Stimulated activated memory B cell treated with anti-CD40 and anti-IgM and Interleukin-4, amounts not matched to agents 10 μg/mL and 1 μg/mL and 100 μg/mL, for 72 hours (primary cell): ENCODE data around the gene NPTXR.

Experiments used
- ATAC-seq: fragments of 150-1000 bp; cut with Tn5 transposase; 2 replicates; pipeline ENCODE4 v1.10.0; 2021
- H3K27ac Mint-ChIP-seq: one replicate; pipeline ENCODE4 v1.8.0; 2022; ENCODE audit warnings: mild to moderate bottlenecking, mixed read lengths
- H3K27me3 Mint-ChIP-seq: one replicate; pipeline ENCODE4 v1.8.0; 2022; ENCODE audit warnings: mixed read lengths
- H3K36me3 Mint-ChIP-seq: one replicate; pipeline ENCODE4 v1.8.0; 2022; ENCODE audit warnings: mixed read lengths
- H3K4me1 Mint-ChIP-seq: one replicate; pipeline ENCODE4 v1.8.0; 2022; ENCODE audit warnings: mixed read lengths
- H3K4me3 Mint-ChIP-seq: one replicate; pipeline ENCODE4 v1.8.0; 2022; ENCODE audit warnings: mild to moderate bottlenecking, moderate library complexity, mixed read lengths
- H3K9me3 Mint-ChIP-seq: one replicate; pipeline ENCODE4 v1.8.0; 2022; ENCODE audit warnings: mixed read lengths

The NPTXR gene

DNA sequence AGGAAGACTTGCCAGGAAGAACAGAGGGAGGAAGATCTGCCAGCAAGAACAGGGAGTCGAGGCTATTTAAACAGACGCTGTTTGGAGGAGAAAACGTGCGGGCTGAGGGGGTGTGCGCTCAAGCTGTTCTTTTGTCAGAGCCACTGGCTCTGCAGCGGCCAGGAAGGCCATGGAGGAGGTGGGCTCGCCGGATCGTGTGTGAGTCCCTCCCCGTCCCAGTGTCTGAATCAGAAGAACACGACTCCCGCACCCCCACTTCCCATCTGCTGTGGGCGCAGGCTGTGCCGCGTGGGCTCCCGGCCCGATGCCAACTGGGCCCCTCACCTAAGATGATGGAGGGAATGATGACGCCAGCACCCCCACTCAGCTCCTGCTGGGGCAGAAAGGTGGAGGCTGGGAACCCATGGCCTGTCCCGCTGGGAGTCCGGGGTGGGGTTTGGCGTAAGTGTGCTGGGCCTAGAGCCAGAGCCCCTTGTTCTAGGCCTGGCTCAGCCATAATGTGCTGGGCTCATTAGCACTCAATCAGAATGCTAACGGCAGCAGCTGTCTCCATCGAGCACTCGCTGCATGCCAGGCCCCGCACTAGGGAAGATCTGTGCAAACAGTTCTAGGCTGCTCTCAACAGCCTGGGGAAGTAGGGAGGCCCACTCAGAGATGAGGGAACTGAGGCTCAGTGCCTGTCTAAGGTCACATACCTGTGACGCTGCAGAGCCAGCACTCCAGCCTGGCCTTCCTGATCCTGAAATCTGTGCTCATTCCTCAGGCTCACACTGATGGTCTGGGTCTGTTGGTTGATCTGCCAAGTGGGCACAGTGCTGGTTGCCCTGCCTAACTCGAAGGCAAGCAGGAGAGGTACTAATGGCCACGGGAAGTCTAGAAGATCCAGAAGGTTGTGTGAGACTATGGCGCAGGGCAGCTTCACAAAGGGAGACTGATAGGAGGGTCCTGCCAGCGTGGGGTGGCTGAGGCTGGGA lies 11.5 kb downstream of the NPTXR start:
- Mint-ChIP-seq H3K4me3 (no peak overlapping the region), H3K4me1 (no peaks in the 10 kb centered on the region), H3K9me3 (no peaks in the 10 kb centered on the region), H3K27ac (no peak overlapping the region), H3K36me3 (no peaks in the 10 kb centered on the region), H3K27me3 (peaks cover 67% of the 10 kb centered on the region)
- no peak for ATAC-seq

DNA sequence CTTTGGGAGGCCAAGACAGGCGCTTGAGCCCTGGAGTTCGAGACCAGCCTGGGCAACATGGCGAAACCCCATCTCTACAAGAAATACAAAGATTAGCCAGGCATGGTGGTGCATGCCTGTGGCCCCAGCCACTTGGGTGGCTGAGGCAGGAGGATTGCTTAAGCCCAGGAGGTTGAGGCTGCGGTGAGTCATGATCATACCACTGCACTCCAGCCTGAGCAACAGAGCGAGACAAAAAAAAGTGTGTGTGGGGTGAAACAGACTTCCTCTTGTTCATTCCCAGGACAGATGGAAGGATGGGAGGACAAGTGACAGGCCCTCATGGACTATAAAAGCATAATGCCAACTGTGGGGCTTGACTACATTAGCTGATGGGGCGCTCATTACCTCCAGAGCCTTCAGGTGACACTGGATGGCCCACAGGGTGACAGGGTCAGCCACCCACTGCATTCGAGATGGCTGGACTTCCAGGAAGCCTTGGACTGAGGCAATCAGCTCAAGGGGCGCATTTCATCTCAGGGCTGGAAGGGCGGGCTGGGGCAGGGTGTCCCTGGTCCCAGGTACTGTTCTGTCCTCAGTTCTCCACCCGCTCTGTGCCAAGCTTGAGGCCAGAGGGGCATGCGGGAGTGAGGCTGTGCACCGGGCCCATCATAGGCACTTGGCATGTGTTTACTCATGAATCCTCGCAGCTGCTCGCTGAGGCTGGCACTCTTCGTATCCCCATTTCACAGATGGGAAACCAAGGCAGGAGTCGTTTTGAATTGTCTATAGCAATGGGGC lies 12.5 kb downstream of the NPTXR start:
- Mint-ChIP-seq H3K27me3 (peaks cover 69% of the 10 kb centered on the region), H3K36me3 (no peaks in the 10 kb centered on the region), H3K4me3 (no peak overlapping the region), H3K9me3 (no peaks in the 10 kb centered on the region), H3K4me1 (no peaks in the 10 kb centered on the region), H3K27ac (no peak overlapping the region)
- ATAC-seq: no peak

DNA sequence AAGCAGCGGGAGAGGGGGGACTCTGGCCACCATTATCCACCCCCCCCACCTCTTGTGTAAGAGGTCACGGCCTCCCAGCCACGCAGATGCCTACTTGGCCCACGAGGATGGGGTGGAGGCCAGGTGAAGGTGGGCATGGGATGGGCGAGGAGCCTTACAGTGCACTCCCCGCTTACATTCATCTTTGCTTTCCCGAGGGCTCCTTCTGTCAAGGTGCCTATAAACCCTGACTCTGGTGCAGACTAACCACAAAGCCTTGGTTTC lies 13.1 kb downstream of the NPTXR start:
- Mint-ChIP-seq H3K27ac (no peak overlapping the region), H3K36me3 (no peaks in the 10 kb centered on the region), H3K4me3 (no peak overlapping the region), H3K27me3 (peaks cover 69% of the 10 kb centered on the region), H3K9me3 (no peaks in the 10 kb centered on the region), H3K4me1 (no peaks in the 10 kb centered on the region)
- no peak for ATAC-seq

DNA sequence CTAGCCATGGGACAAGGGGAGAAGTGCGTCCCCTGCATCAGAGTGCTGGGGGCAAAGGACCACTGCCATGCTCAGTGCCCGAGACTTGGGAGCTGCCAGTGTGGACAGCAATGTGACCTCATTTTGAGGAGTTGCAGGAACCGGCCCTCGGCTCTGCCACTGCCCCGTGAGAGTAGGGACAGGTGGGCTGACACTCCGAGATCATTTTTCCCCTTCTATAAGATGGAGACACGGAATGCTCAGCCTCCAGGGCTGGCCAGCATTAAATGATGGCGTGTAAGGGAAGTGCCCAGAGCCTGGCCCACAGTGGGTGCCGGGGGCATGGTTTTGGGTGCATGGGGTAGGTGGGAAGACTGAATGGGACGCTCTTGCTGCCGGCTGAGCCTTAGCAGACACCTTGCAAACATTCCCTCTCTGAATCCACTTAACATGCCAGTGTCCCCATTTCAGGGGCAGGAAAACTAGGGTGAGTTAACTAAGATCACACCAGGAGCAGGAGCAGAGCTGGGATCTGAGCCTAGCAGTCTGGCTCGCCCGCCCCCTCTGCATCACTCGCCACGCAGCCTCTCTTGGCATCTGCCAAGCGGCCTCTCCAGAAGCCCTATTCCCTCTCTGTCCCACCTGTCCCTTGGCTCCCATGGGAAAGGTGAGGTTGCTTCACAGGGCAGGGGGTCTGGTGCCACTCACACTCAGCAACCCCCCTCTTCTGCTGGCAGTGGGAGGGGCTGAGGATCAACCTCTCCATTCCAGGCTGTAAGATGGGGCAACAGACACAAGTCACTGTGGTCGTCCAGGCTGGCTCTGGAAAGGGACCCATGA lies 13.6 kb downstream of the NPTXR start:
- H3K9me3 Mint-ChIP-seq: no peaks in the 10 kb centered on the region
- no peak overlapping the region for H3K27ac Mint-ChIP-seq
- no peak for ATAC-seq
- no peak overlapping the region for H3K4me3 Mint-ChIP-seq
- peaks cover 69% of the 10 kb centered on the region for H3K27me3 Mint-ChIP-seq
- no peaks in the 10 kb centered on the region for H3K36me3 Mint-ChIP-seq
- H3K4me1 Mint-ChIP-seq: no peaks in the 10 kb centered on the region

DNA sequence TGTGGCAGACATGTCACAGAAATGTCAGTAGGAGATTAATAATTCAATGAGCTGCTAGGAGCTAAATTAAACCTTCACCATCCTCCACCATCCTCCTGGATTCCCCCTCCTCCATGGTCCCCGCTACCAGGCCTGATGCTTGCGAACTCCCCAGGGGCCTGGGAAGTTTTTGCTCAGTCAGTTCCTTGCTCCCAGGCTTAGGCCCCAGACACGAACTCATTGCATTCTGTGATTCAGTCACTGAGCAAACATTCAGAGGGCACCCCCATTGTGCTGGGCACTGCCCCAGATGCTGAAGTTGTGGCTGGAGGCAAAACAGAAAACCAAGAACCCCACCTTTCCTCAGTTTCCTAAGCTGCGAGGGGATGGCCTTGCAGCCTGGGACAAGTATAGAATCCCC lies 14.3 kb downstream of the NPTXR start:
- Mint-ChIP-seq H3K4me3 (no peak overlapping the region), H3K27ac (no peak overlapping the region), H3K27me3 (peaks cover 62% of the 10 kb centered on the region), H3K4me1 (no peaks in the 10 kb centered on the region), H3K9me3 (no peaks in the 10 kb centered on the region), H3K36me3 (no peaks in the 10 kb centered on the region)
- no peak for ATAC-seq

DNA sequence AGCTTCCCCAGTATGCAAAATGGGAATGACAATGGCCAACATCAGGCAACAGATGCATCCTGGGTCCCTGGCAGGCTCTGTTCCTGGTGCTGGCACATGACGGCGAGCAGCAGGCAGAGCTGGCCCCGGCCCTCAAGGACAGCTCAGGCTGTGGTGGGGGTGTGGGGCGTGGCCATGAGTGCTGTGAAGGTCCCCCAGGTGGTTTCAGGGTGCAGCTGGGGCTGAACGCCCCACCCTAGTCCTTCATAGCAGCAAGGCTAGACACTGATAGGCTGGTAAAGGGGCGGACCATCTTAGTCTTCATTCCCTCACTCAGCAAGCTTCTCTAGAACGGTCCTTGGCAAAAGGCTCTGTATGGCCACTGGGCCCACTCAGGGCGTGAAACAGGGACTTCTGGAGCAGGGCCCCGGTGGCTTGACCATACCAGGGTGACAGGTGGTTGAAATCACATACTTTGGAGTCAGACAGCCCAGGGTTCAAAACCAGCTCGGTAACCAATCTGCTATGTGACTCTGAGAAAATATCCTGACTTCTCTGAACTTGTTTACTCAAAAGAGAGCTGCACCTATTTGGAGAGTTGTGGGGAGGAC lies 15.1 kb downstream of the NPTXR start:
- no peak overlapping the region for H3K4me3 Mint-ChIP-seq
- no peak for ATAC-seq
- no peaks in the 10 kb centered on the region for H3K9me3 Mint-ChIP-seq
- H3K36me3 Mint-ChIP-seq: no peaks in the 10 kb centered on the region
- H3K27ac Mint-ChIP-seq: no peak overlapping the region
- H3K27me3 Mint-ChIP-seq: peaks cover 56% of the 10 kb centered on the region
- no peaks in the 10 kb centered on the region for H3K4me1 Mint-ChIP-seq

DNA sequence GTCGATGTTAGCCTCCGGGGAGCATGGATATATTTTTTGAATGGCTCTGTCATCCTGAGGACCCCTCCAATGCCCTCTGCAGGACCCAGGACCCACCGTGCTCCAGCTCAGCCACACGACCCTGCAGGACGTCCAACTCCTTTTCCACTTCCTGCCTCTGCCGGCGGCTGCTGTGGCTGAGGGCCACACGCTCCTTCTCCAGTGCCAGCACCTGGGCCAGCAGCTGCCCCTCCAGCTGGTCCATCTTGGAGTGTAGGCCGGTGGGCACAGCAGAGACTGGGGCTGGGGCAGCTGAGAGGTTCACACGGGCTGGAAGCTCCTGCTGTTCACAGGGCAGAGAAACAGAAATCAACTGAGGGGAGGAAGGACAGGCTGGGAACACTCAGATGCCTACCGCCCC lies 15.6 kb downstream of the NPTXR start:
- H3K9me3 Mint-ChIP-seq: no peaks in the 10 kb centered on the region
- no peaks in the 10 kb centered on the region for H3K36me3 Mint-ChIP-seq
- ATAC-seq: no peak
- peaks cover 56% of the 10 kb centered on the region for H3K27me3 Mint-ChIP-seq
- H3K4me3 Mint-ChIP-seq: no peak overlapping the region
- H3K27ac Mint-ChIP-seq: no peak overlapping the region
- H3K4me1 Mint-ChIP-seq: no peaks in the 10 kb centered on the region

DNA sequence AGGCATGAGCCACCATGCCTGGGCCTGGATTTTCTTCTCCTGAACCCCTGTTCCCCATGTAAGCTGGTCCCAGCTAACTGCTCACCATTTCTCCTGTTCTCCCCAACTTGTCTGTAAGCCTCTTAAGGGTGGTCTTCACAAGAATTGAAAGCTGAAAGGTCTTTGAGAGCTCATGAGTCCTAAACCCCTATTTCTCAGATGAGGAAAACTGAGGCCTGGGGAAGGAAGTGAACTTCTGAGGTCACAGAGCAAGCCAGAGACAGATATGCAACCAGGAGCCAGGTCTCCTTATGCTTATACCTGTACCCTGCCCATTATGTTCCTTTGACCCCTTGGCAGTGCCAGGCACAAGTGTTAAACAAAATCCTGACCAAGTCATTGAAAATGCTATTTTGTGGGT lies 16.3 kb downstream of the NPTXR start:
- H3K4me3 Mint-ChIP-seq: no peak overlapping the region
- H3K4me1 Mint-ChIP-seq: no peaks in the 10 kb centered on the region
- no peak for ATAC-seq
- no peak overlapping the region for H3K27ac Mint-ChIP-seq
- no peaks in the 10 kb centered on the region for H3K36me3 Mint-ChIP-seq
- no peaks in the 10 kb centered on the region for H3K9me3 Mint-ChIP-seq
- peaks cover 50% of the 10 kb centered on the region for H3K27me3 Mint-ChIP-seq

DNA sequence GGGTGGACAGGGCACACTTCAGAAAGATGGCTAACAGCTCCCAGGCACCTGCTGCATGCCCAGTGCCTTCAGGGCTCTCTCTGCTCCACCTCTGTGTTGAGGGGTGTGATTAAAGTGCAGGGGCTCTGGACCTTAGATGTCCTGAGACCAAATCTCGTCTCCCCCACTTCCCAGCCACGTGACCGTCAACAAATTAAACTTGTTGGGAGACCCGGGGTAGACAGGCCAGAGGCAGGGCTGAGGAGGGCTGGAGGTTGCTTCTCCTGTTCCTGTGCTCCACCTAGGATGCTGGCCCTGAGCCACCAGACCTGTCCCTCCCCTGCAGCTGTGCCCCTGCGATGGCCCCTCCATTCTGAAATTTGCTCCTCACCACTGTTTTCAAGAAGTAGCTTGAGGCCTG lies 17.0 kb downstream of the NPTXR start:
- Mint-ChIP-seq H3K4me3 (no peak overlapping the region), H3K4me1 (no peaks in the 10 kb centered on the region), H3K36me3 (no peaks in the 10 kb centered on the region), H3K27ac (no peak overlapping the region), H3K9me3 (no peaks in the 10 kb centered on the region), H3K27me3 (peaks cover 48% of the 10 kb centered on the region)
- ATAC-seq: no peak

DNA sequence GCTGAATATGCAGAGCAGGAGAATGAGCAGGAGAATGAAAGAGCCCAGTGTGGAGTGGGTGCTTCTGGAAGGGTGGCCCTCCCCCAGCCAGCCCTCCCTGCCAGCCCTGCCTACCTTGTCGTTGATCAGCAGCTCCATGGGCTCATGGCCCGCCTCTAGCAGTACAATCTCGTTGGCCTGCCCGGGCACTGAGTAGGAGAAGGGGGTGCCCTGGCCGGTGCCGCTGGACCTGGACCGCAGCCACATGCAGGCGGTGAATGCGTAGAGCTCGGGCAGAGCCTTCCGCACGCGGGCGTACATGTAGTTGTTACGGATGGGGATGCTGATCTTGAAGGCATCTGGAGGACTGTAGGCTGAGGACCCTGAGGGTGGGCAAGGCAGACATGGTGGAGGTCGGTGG lies 17.4 kb downstream of the NPTXR start:
- Mint-ChIP-seq H3K9me3 (no peaks in the 10 kb centered on the region), H3K4me1 (no peaks in the 10 kb centered on the region), H3K4me3 (no peak overlapping the region), H3K27me3 (peaks cover 48% of the 10 kb centered on the region), H3K36me3 (no peaks in the 10 kb centered on the region), H3K27ac (no peak overlapping the region)
- ATAC-seq: no peak

DNA sequence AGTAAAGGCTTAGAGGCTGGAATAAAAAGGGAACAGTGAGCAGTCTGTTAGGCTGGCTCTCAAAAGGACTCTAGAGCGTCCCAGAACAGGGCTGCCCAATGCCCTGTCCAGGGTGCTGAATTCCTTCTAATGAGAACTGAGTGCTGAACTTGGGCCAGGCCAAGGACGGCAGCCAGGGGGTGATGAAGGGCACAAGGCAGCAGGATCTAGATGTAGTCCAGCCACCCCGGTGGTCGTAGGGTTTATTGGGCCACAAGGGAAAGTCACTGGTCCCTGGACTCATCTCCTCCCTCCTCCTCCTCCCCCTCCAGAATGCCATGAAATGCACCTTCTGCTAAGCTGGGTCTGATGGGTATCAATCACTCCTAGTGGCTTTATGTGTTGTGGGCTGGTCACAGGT lies 19.2 kb downstream of the NPTXR start:
- H3K36me3 Mint-ChIP-seq: no peaks in the 10 kb centered on the region
- no peak overlapping the region for H3K27ac Mint-ChIP-seq
- no peak overlapping the region for H3K4me3 Mint-ChIP-seq

DNA sequence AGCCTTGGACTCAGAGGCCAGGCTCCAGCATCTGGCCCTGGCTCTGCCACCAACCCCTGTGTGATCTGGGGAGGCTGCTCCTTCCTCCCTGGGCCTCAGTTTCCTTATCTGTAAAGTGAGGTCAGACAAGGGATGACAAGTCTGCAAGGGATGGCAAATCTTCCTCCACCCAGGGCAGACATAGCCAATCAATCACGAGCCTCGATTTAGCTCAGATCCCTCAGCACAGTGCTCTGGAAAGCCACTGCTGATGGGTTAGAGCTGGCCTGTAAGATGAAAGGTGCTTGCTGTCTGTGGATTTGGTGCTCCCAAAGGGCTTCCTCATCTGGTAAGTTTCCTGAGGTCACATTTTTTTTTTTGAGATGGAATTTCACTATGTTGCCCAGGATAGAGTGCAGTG lies 20.2 kb downstream of the NPTXR start:
- H3K4me3 Mint-ChIP-seq: no peak overlapping the region
- H3K27ac Mint-ChIP-seq: no peak overlapping the region
- no peaks in the 10 kb centered on the region for H3K4me1 Mint-ChIP-seq
- ATAC-seq: no peak
- no peaks in the 10 kb centered on the region for H3K36me3 Mint-ChIP-seq
- peaks cover 46% of the 10 kb centered on the region for H3K27me3 Mint-ChIP-seq
- H3K9me3 Mint-ChIP-seq: no peaks in the 10 kb centered on the region

More for the DNA sequence above, 19.2 kb downstream of the NPTXR start:
- H3K27me3 Mint-ChIP-seq: peaks cover 49% of the 10 kb centered on the region
- H3K9me3 Mint-ChIP-seq: no peaks in the 10 kb centered on the region
- peak; percentile 57 for ATAC-seq
- H3K4me1 Mint-ChIP-seq: no peaks in the 10 kb centered on the region

DNA sequence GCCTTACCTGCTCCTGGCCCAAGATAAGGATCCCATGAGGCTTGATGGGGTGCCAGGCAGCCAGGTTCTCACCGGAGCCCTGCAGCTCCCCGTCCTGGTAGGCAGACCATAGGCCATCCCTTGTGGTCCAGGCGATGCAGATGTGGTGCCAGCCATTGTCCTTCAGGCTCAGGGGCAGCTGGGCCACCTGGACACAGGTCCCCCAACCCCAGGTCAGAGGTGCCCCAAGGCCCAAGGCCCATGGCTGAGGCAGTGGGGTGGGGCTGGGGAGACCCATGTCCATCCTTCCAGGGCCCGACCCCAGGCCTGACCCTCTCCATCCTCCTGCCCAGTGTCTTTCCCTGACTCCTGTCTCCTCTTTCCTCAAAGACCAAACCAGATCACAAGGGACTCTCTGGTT lies 20.8 kb downstream of the NPTXR start:
- Mint-ChIP-seq H3K27me3 (peaks cover 46% of the 10 kb centered on the region), H3K4me1 (no peaks in the 10 kb centered on the region), H3K9me3 (no peaks in the 10 kb centered on the region), H3K36me3 (no peaks in the 10 kb centered on the region), H3K27ac (no peak overlapping the region), H3K4me3 (no peak overlapping the region)
- no peak for ATAC-seq

DNA sequence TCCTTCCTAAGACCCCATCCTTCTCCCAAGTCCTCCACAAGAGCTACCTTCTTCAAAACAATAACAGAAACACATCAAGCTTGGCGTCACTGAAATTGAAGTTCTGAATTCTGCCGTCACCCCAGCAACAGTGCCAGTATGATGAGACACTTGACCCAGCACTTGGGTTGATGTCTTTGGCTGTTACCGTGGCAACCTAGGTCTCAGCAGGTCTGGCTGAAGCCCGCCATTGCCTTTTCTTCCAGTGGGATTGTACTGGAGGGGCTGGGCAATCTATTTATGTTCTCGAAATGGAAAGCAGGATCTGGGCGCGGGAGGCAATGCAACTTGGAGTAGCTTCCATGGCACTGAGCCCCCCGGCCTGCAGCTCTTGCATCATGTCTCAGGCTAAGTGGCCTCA lies 23.8 kb downstream of the NPTXR start:
- H3K4me3 Mint-ChIP-seq: no peak overlapping the region
- H3K4me1 Mint-ChIP-seq: no peaks in the 10 kb centered on the region
- ATAC-seq: no peak
- no peaks in the 10 kb centered on the region for H3K9me3 Mint-ChIP-seq
- no peak overlapping the region for H3K27ac Mint-ChIP-seq
- H3K36me3 Mint-ChIP-seq: no peaks in the 10 kb centered on the region
- peaks cover 43% of the 10 kb centered on the region for H3K27me3 Mint-ChIP-seq

DNA sequence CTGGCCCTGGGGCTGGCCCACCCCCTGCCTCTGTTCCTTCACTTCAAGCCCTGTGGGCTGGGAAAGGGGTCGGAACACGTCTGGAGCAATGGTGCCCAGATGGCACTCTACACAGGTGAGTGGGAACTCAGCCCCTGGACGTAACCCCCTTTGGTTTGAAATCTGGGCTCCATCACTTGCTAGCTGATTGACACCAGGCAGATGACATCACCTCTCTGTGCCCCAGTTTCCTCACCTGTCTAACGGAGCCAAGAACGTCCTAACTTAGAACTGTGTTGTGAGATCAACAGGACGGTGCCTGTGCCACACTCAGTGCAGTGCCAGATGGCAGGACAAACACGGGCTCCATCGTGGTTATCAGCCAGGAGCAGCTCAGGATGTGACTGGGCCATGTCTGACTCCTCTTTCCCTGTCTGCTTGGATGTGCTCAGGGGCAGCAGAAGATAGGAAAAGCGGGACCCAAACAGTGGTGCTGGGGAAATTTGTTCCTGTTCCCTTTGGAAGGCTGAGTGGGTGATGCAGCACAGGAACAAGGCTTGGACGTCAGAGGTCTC lies 24.4 kb downstream of the NPTXR start:
- Mint-ChIP-seq H3K27me3 (peaks cover 49% of the 10 kb centered on the region), H3K4me3 (no peak overlapping the region)

More for the DNA sequence above, 24.4 kb downstream of the NPTXR start:
- Mint-ChIP-seq H3K36me3 (no peaks in the 10 kb centered on the region), H3K4me1 (no peaks in the 10 kb centered on the region), H3K27ac (no peak overlapping the region), H3K9me3 (no peaks in the 10 kb centered on the region)
- no peak for ATAC-seq
